Thyroid gland (tissue), 4 donors: ENCODE data around the gene PPP2CA.

Experiments used
- POLR2A ChIP-seq, 2 donors: fragments of 450-650 bp; IDR thresholded peaks; one replicate each; pipeline ENCODE4 v1.6.1; 2017; ENCODE audit warnings: antibody characterized with exemption in 2 of 2, mild to moderate bottlenecking in 2 of 2, moderate library complexity in 1 of 2
- TF ChIP-seq, protein P1 (sequence below), 6 experiments: fragments of 200-600 bp in 3 of 6; fragments of 450-650 bp in 3 of 6; sonication (generic) in 3 of 6; IDR thresholded peaks; one replicate each; pipeline ENCODE4 v1.5.1; 2016 to 2019; ENCODE audit warnings: antibody characterized with exemption in 6 of 6, mild to moderate bottlenecking in 2 of 6, inconsistent platforms in 1 of 6, moderate library complexity in 1 of 6

DNA sequence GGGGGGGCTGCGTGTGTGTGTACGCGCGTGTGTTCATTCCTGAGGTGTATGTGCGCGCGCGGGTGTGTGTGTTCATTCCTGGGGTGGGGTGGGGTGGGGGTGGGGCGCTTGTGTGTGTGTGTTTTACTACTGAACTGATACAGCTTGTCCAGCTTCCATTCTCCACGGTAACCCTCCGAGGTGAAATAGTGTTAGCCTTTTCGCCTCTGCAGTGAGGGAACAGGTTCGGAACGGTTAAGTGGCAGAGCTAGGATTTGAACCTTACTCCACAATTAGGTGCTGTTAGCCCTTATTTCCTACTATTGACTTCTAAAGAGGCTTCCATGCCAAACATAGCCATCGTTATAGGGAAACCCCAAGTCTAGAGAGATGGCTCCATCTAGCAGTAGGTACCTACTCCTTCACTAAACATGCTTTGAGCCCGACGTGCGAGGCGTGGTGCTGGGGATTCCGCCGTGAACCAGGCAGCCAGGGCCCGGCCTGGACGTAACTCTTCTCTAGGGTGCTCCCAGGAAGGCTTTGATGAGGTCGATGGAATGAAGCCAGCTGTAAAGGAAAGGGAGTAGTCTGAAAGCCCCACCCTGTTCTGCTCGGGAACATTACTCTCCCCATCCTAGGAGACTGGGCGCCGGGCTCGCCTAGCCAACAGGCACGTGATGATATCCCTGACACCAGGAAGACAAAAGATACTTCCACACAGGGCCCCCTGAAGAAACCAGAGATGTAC lies 48.3 kb downstream of the PPP2CA start:
- TF ChIP-seq, protein P1, sequence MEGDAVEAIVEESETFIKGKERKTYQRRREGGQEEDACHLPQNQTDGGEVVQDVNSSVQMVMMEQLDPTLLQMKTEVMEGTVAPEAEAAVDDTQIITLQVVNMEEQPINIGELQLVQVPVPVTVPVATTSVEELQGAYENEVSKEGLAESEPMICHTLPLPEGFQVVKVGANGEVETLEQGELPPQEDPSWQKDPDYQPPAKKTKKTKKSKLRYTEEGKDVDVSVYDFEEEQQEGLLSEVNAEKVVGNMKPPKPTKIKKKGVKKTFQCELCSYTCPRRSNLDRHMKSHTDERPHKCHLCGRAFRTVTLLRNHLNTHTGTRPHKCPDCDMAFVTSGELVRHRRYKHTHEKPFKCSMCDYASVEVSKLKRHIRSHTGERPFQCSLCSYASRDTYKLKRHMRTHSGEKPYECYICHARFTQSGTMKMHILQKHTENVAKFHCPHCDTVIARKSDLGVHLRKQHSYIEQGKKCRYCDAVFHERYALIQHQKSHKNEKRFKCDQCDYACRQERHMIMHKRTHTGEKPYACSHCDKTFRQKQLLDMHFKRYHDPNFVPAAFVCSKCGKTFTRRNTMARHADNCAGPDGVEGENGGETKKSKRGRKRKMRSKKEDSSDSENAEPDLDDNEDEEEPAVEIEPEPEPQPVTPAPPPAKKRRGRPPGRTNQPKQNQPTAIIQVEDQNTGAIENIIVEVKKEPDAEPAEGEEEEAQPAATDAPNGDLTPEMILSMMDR (IDR thresholded peaks at IDR 0.05), result no peak
- TF ChIP-seq POLR2A (IDR thresholded peaks at IDR 0.05), result no peak
